HCT116 (cell line): Measurements from ENCODE around the gene CDH23. TPM values are rescaled to one million over a fixed set of nuclear protein-coding genes. Genes with fewer than 3 reads are reported as not detected.

Source experiments
- ATAC-seq: fragments of 200-7000 bp; cut with Tn5 transposase; 2 replicates; pipeline ENCODE4 v1.9.1; 2020; ENCODE audit warnings: mild to moderate bottlenecking, moderate library complexity
- BruUV-seq: library from RNA; stranded (reverse); fragments of 400-500 nt; replicated peaks from 2 replicates; lab custom pipeline; 2021; lab: Mats Ljungman, UMichigan
- CTCF ChIA-PET: fragments of 300-600 bp; sonication (Branson Sonifier 250); formaldehyde crosslinking; loops from one replicate; lab custom pipeline; 2021; ENCODE audit warnings: antibody characterized with exemption; lab: Charles Lee
- POLR2A ChIA-PET: fragments of 300-600, 350-600 bp; sonication (Branson Sonifier 250); formaldehyde crosslinking; loops from one replicate; lab custom pipeline; 2021; ENCODE audit warnings: antibody characterized with exemption; lab: Charles Lee
- RAD21 ChIA-PET, 2 experiments: fragments of 300-600 bp; sonication (Branson Sonifier 250); formaldehyde crosslinking; loops; one replicate each; lab custom pipeline; 2023; ENCODE audit warnings: low total read pairs in 2 of 2; ENCODE audit not compliant: uncharacterized antibody in 2 of 2, unreplicated experiment in 2 of 2, low non-redundant PET in 1 of 2; lab: Charles Lee
- DNase-seq: peaks from one replicate; pipeline ENCODE4 v3.0.0-alpha.2; 2010; ENCODE audit warnings: low read depth, low spot score
- H2AFZ ChIP-seq: fragments of 200-600 bp; shearing (Covaris generic), sonication (generic); 2 replicates; pipeline ENCODE4 v1.6.1; 2017; ENCODE audit warnings: low read depth, mixed run types, mixed read lengths, antibody characterized with exemption, low read length; ENCODE audit not compliant: poor library complexity, severe bottlenecking
- H3K27ac ChIP-seq: 2 replicates; pipeline ENCODE4 v1.5.1; 2012; ENCODE audit warnings: low read depth, low read length
- H3K27me3 ChIP-seq: fragments of 200-600 bp; sonication (generic); 2 replicates; pipeline ENCODE4 v1.6.1; 2016; ENCODE audit warnings: mixed run types, low read length, mixed read lengths; ENCODE audit not compliant: insufficient read depth
- H3K36me3 ChIP-seq, 2 experiments: fragments of 200-500 bp in 1 of 2; fragments of 200-600 bp in 1 of 2; sonication (Bioruptor generic) in 1 of 2; sonication (generic) in 1 of 2; 2 replicates each; pipeline versions ENCODE4 v1.5.1 to v1.6.1; 2014 to 2016; ENCODE audit warnings: low read length in 2 of 2, inconsistent platforms in 1 of 2, mixed read lengths in 1 of 2, mixed run types in 1 of 2; ENCODE audit not compliant: insufficient read depth in 2 of 2, control insufficient read depth in 1 of 2
- H3K4me1 ChIP-seq, 2 experiments: fragments of 200-600 bp in 1 of 2; sonication (generic) in 1 of 2; 2 replicates each; pipeline versions ENCODE4 v1.5.1 to v1.6.1; 2012 to 2017; ENCODE audit warnings: low read length in 2 of 2, inconsistent platforms in 1 of 2, mild to moderate bottlenecking in 1 of 2, mixed read lengths in 1 of 2, mixed run types in 1 of 2, moderate library complexity in 1 of 2; ENCODE audit not compliant: insufficient read depth in 2 of 2, control insufficient read depth in 1 of 2
- H3K4me2 ChIP-seq: fragments of 200-600 bp; sonication (generic); 2 replicates; pipeline ENCODE4 v1.6.1; 2017; ENCODE audit warnings: mixed run types, low read length, mixed read lengths
- H3K4me3 ChIP-seq, 2 experiments: fragments of 200-600 bp in 1 of 2; sonication (generic) in 1 of 2; replicated peaks in 1 of 2; 2 replicates each; pipeline ENCODE4 v1.5.1; 2011 to 2016; ENCODE audit warnings: low read length in 2 of 2, control low read depth in 1 of 2, low read depth in 1 of 2, mild to moderate bottlenecking in 1 of 2, mixed read lengths in 1 of 2, mixed run types in 1 of 2
- H3K79me2 ChIP-seq: fragments of 200-600 bp; sonication (generic); 2 replicates; pipeline ENCODE4 v1.6.1; 2017; ENCODE audit warnings: mild to moderate bottlenecking, mixed run types, low read length, moderate library complexity, mixed read lengths; ENCODE audit not compliant: insufficient read depth
- H3K9ac ChIP-seq: fragments of 200-600 bp; sonication (generic); 2 replicates; pipeline ENCODE4 v1.6.1; 2016; ENCODE audit warnings: low read length, mixed read lengths
- H3K9me2 ChIP-seq: fragments of 200-600 bp; sonication (generic), shearing (Covaris generic); 2 replicates; pipeline ENCODE4 v1.6.1; 2017; ENCODE audit warnings: mixed run types, mild to moderate bottlenecking, moderate library complexity; ENCODE audit not compliant: insufficient read depth
- H3K9me3 ChIP-seq, 2 experiments: fragments of 200-500 bp in 1 of 2; fragments of 200-600 bp in 1 of 2; sonication (Bioruptor generic) in 1 of 2; sonication (generic) in 1 of 2; 2 replicates each; pipeline ENCODE4 v1.6.1; 2014 to 2017; ENCODE audit warnings: low read length in 2 of 2, mixed read lengths in 2 of 2, inconsistent platforms in 1 of 2, low read depth in 1 of 2, mild to moderate bottlenecking in 1 of 2, mixed run types in 1 of 2, moderate library complexity in 1 of 2; ENCODE audit not compliant: control insufficient read depth in 1 of 2, insufficient read depth in 1 of 2
- H4K20me1 ChIP-seq: fragments of 200-600 bp; sonication (generic), shearing (Covaris generic); 2 replicates; pipeline ENCODE4 v1.6.1; 2017; ENCODE audit warnings: mixed run types, mild to moderate bottlenecking, moderate library complexity; ENCODE audit not compliant: insufficient read depth
- CBX3 ChIP-seq: IDR thresholded peaks from 2 replicates; pipeline ENCODE4 v1.6.1; 2012; ENCODE audit warnings: low read depth
- CEBPB ChIP-seq: IDR thresholded peaks from 2 replicates; pipeline ENCODE4 v1.6.1; 2012; ENCODE audit warnings: low read depth
- EGR1 ChIP-seq: IDR thresholded peaks from 2 replicates; pipeline ENCODE4 v1.6.1; 2012; ENCODE audit warnings: low read depth
- ELF1 ChIP-seq: IDR thresholded peaks from 2 replicates; pipeline ENCODE4 v1.6.1; 2012; ENCODE audit warnings: low read depth, borderline replicate concordance
- EZH2 ChIP-seq: fragments of 200-600 bp; sonication (generic); IDR thresholded peaks from 2 replicates; pipeline ENCODE4 v1.6.1; 2017; ENCODE audit warnings: antibody characterized with exemption, mixed run types
- EZH2phosphoT487 ChIP-seq: fragments of 200-600 bp; IDR thresholded peaks from 2 replicates; pipeline ENCODE4 v1.6.1; 2018; ENCODE audit warnings: antibody characterized with exemption, borderline replicate concordance
- FOSL1 ChIP-seq: IDR thresholded peaks from 2 replicates; pipeline ENCODE4 v1.6.1; 2012; ENCODE audit warnings: low read depth
- JUND ChIP-seq: IDR thresholded peaks from 2 replicates; pipeline ENCODE4 v1.6.1; 2012
- POLR2A ChIP-seq: IDR thresholded peaks from 2 replicates; pipeline ENCODE4 v1.7.0; 2011; ENCODE audit warnings: borderline replicate concordance; ENCODE audit not compliant: insufficient read depth, insufficient read length; ENCODE audit errors: extremely low read depth
- RAD21 ChIP-seq: IDR thresholded peaks from 2 replicates; pipeline ENCODE4 v1.6.1; 2012; ENCODE audit warnings: low read depth, mild to moderate bottlenecking
- SP1 ChIP-seq: IDR thresholded peaks from 2 replicates; pipeline ENCODE4 v1.6.1; 2012; ENCODE audit warnings: low read depth
- SRF ChIP-seq: IDR thresholded peaks from 2 replicates; pipeline ENCODE4 v1.6.1; 2012; ENCODE audit warnings: low read depth
- TCF7L2 ChIP-seq: IDR thresholded peaks from 2 replicates; pipeline ENCODE4 v1.7.0; 2011; ENCODE audit warnings: borderline replicate concordance, inconsistent platforms; ENCODE audit not compliant: insufficient read depth, insufficient read length; ENCODE audit errors: extremely low read depth
- YY1 ChIP-seq: IDR thresholded peaks from 2 replicates; pipeline ENCODE4 v1.6.1; 2011; ENCODE audit warnings: low read length, low read depth, moderate library complexity, mild to moderate bottlenecking; ENCODE audit not compliant: insufficient replicate concordance; ENCODE audit errors: extremely low read depth
- ZFX ChIP-seq: fragments of 450-650 bp; IDR thresholded peaks from 2 replicates; pipeline ENCODE4 v1.6.1; 2017
- intact Hi-C: fragments of 100-400 bp; cut with micrococcal nuclease; formaldehyde crosslinking; loops from 2 replicates; pipeline ENCODE4 v1.10.0; 2022
- total RNA-seq: library from RNA; stranded (reverse); gene quantifications from one replicate; pipeline ENCODE4 v1.2.1, GENCODE V29; 2021; ENCODE audit not compliant: unreplicated experiment
- TF ChIP-seq, protein P1 (sequence below): IDR thresholded peaks from 2 replicates; pipeline ENCODE4 v1.6.1; 2012; ENCODE audit warnings: low read depth
- TF ChIP-seq, protein P2 (sequence below), 3 experiments: fragments of 200-600 bp in 1 of 3; sonication (generic) in 1 of 3; IDR thresholded peaks in 2 of 3; conservative IDR thresholded peaks in 1 of 3; 2 replicates each; pipeline ENCODE4 v1.5.1; 2012 to 2017; ENCODE audit warnings: low read depth in 2 of 3, low read length in 2 of 3, antibody characterized with exemption in 1 of 3, borderline replicate concordance in 1 of 3, control low read depth in 1 of 3, mild to moderate bottlenecking in 1 of 3, mixed read lengths in 1 of 3, mixed run types in 1 of 3, moderate library complexity in 1 of 3; ENCODE audit not compliant: insufficient read depth in 1 of 3
- TF ChIP-seq, protein P3 (sequence below): IDR thresholded peaks from 2 replicates; pipeline ENCODE4 v1.6.1; 2011; ENCODE audit warnings: mild to moderate bottlenecking, low read length, moderate library complexity; ENCODE audit not compliant: insufficient replicate concordance; ENCODE audit errors: extremely low read depth
- TF ChIP-seq, protein P4 (sequence below): IDR thresholded peaks from 2 replicates; pipeline ENCODE4 v1.6.1; 2012

The CDH23 gene
- total RNA-seq, 1 experiment from 2014 or later: not detected

- Histone ChIP-seq H2AFZ (no peak overlapping the region), H4K20me1 (no peaks in the 10 kb centered on the region), H3K9me2 (no peaks in the 10 kb centered on the region), H3K79me2 (no peaks in the 10 kb centered on the region), H3K36me3 (no peaks in the 10 kb centered on the region), H3K27ac (no peak overlapping the region), H3K4me2 (no peak overlapping the region), H3K4me1 (no peaks in the 10 kb centered on the region), H3K27me3 (0 out of 2 replicates have a peak, but pooled peaks cover 4% of the 10 kb centered on the region), H3K9me3 (no peaks in the 10 kb centered on the region), H3K4me3 (no peak overlapping the region), H3K9ac (no peak overlapping the region)
- TF ChIP-seq EGR1: no peak
- TF ChIP-seq EZH2phosphoT487: no peak
- TF ChIP-seq RAD21: no peak
- TF ChIP-seq, protein P1, sequence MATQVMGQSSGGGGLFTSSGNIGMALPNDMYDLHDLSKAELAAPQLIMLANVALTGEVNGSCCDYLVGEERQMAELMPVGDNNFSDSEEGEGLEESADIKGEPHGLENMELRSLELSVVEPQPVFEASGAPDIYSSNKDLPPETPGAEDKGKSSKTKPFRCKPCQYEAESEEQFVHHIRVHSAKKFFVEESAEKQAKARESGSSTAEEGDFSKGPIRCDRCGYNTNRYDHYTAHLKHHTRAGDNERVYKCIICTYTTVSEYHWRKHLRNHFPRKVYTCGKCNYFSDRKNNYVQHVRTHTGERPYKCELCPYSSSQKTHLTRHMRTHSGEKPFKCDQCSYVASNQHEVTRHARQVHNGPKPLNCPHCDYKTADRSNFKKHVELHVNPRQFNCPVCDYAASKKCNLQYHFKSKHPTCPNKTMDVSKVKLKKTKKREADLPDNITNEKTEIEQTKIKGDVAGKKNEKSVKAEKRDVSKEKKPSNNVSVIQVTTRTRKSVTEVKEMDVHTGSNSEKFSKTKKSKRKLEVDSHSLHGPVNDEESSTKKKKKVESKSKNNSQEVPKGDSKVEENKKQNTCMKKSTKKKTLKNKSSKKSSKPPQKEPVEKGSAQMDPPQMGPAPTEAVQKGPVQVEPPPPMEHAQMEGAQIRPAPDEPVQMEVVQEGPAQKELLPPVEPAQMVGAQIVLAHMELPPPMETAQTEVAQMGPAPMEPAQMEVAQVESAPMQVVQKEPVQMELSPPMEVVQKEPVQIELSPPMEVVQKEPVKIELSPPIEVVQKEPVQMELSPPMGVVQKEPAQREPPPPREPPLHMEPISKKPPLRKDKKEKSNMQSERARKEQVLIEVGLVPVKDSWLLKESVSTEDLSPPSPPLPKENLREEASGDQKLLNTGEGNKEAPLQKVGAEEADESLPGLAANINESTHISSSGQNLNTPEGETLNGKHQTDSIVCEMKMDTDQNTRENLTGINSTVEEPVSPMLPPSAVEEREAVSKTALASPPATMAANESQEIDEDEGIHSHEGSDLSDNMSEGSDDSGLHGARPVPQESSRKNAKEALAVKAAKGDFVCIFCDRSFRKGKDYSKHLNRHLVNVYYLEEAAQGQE: no peak
- TF ChIP-seq SP1: no peak
- TF ChIP-seq TCF7L2: no peak
- TF ChIP-seq, protein P2, sequence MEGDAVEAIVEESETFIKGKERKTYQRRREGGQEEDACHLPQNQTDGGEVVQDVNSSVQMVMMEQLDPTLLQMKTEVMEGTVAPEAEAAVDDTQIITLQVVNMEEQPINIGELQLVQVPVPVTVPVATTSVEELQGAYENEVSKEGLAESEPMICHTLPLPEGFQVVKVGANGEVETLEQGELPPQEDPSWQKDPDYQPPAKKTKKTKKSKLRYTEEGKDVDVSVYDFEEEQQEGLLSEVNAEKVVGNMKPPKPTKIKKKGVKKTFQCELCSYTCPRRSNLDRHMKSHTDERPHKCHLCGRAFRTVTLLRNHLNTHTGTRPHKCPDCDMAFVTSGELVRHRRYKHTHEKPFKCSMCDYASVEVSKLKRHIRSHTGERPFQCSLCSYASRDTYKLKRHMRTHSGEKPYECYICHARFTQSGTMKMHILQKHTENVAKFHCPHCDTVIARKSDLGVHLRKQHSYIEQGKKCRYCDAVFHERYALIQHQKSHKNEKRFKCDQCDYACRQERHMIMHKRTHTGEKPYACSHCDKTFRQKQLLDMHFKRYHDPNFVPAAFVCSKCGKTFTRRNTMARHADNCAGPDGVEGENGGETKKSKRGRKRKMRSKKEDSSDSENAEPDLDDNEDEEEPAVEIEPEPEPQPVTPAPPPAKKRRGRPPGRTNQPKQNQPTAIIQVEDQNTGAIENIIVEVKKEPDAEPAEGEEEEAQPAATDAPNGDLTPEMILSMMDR (IDR thresholded peaks at IDR 0.05 in 2 of 3, conservative IDR thresholded peaks at IDR 0.05 in 1 of 3; ENCODE audit: borderline replicate concordance in 1 of 3, insufficient read depth in 1 of 3, low read depth in 2 of 3, low read length in 2 of 3): no peak
- no peak for TF ChIP-seq CBX3
- no peak for TF ChIP-seq YY1
- TF ChIP-seq FOSL1: no peak
- TF ChIP-seq SRF: no peak
- TF ChIP-seq ELF1: no peak
- no peak for TF ChIP-seq CEBPB
- TF ChIP-seq ZFX: no peak
- TF ChIP-seq, protein P3, sequence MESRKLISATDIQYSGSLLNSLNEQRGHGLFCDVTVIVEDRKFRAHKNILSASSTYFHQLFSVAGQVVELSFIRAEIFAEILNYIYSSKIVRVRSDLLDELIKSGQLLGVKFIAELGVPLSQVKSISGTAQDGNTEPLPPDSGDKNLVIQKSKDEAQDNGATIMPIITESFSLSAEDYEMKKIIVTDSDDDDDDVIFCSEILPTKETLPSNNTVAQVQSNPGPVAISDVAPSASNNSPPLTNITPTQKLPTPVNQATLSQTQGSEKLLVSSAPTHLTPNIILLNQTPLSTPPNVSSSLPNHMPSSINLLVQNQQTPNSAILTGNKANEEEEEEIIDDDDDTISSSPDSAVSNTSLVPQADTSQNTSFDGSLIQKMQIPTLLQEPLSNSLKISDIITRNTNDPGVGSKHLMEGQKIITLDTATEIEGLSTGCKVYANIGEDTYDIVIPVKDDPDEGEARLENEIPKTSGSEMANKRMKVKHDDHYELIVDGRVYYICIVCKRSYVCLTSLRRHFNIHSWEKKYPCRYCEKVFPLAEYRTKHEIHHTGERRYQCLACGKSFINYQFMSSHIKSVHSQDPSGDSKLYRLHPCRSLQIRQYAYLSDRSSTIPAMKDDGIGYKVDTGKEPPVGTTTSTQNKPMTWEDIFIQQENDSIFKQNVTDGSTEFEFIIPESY: no peak
- TF ChIP-seq EZH2: no peak
- TF ChIP-seq, protein P4, sequence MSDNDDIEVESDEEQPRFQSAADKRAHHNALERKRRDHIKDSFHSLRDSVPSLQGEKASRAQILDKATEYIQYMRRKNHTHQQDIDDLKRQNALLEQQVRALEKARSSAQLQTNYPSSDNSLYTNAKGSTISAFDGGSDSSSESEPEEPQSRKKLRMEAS: no peak
- TF ChIP-seq POLR2A: no peak
- no peak for TF ChIP-seq JUND
- no peak for ATAC-seq
- intact Hi-C loops: loop anchor here (10.0 kb wide), 1 partner anchor 215 kb away; no protein-coding TSS in a partner anchor
- no TSS peak for BruUV-seq
- DNase-seq: no peak
- CTCF ChIA-PET: no interaction called here
- POLR2A ChIA-PET: no interaction called here
- RAD21 ChIA-PET: no interaction called here
Observed at GRCh38 chr10:71579668-71580067, 182.9 kb downstream of the CDH23 start.
